Stimulated activated memory B cell treated with anti-CD40 and anti-IgM and Interleukin-4, amounts not matched to agents 10 μg/mL and 1 μg/mL and 100 μg/mL, for 72 hours (primary cell): ENCODE data around the gene G0S2.

Experiments used
- ATAC-seq: fragments of 150-1000 bp; cut with Tn5 transposase; 2 replicates; pipeline ENCODE4 v1.10.0; 2021
- H3K27ac Mint-ChIP-seq: one replicate; pipeline ENCODE4 v1.8.0; 2022; ENCODE audit warnings: mild to moderate bottlenecking, mixed read lengths
- H3K27me3 Mint-ChIP-seq: one replicate; pipeline ENCODE4 v1.8.0; 2022; ENCODE audit warnings: mixed read lengths
- H3K36me3 Mint-ChIP-seq: one replicate; pipeline ENCODE4 v1.8.0; 2022; ENCODE audit warnings: mixed read lengths
- H3K4me1 Mint-ChIP-seq: one replicate; pipeline ENCODE4 v1.8.0; 2022; ENCODE audit warnings: mixed read lengths
- H3K4me3 Mint-ChIP-seq: one replicate; pipeline ENCODE4 v1.8.0; 2022; ENCODE audit warnings: mild to moderate bottlenecking, moderate library complexity, mixed read lengths
- H3K9me3 Mint-ChIP-seq: one replicate; pipeline ENCODE4 v1.8.0; 2022; ENCODE audit warnings: mixed read lengths

Gene G0S2

GRCh38 chr1:209643285-209644020 lies 31.8 kb upstream of the G0S2 start:
- H3K9me3 Mint-ChIP-seq: no peaks in the 10 kb centered on the region
- no peak overlapping the region for H3K4me3 Mint-ChIP-seq
- H3K27ac Mint-ChIP-seq: no peak overlapping the region
- H3K27me3 Mint-ChIP-seq: peaks cover 16% of the 10 kb centered on the region
- H3K4me1 Mint-ChIP-seq: peaks cover 5% of the 10 kb centered on the region
- no peak for ATAC-seq
- no peaks in the 10 kb centered on the region for H3K36me3 Mint-ChIP-seq

- Mint-ChIP-seq H3K27me3 (peaks cover 9% of the 10 kb centered on the region), H3K27ac (no peak overlapping the region), H3K9me3 (no peaks in the 10 kb centered on the region), H3K36me3 (no peaks in the 10 kb centered on the region), H3K4me3 (no peak overlapping the region), H3K4me1 (peaks cover 5% of the 10 kb centered on the region)
- no peak for ATAC-seq
These were observed 29.4 kb upstream of the G0S2 start for GRCh38 chr1:209645574-209646452.

DNA sequence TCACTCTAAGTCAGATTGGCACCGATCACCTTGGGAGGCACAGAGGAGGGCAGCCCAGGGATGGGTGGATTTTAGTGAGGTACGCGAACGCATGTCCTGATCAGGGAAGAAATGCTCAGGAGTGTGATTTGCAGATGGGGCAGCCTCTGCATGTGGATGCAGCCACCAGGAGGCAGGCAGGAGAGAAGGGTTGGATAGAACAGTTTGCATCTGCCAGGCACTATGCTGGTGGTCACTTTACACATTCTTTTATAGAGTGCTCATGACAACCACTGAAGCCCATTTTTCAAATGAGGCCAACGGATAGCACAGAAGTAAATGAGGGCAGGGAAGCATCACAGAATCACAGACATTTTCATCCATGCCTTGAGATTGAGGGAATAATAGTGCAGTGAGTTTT lies 28.7 kb upstream of the G0S2 start:
- H3K36me3 Mint-ChIP-seq: no peaks in the 10 kb centered on the region
- H3K4me1 Mint-ChIP-seq: peaks cover 11% of the 10 kb centered on the region
- peaks cover 9% of the 10 kb centered on the region for H3K27me3 Mint-ChIP-seq
- ATAC-seq: no peak
- H3K27ac Mint-ChIP-seq: no peak overlapping the region
- H3K9me3 Mint-ChIP-seq: no peaks in the 10 kb centered on the region
- H3K4me3 Mint-ChIP-seq: no peak overlapping the region

GRCh38 chr1:209647156-209647555 lies 28.1 kb upstream of the G0S2 start:
- Mint-ChIP-seq H3K9me3 (no peaks in the 10 kb centered on the region), H3K27me3 (peaks cover 9% of the 10 kb centered on the region), H3K4me1 (peaks cover 17% of the 10 kb centered on the region), H3K4me3 (no peak overlapping the region), H3K27ac (no peak overlapping the region), H3K36me3 (no peaks in the 10 kb centered on the region)
- no peak for ATAC-seq

- H3K36me3 Mint-ChIP-seq: no peaks in the 10 kb centered on the region
- no peak overlapping the region for H3K4me3 Mint-ChIP-seq
- H3K27me3 Mint-ChIP-seq: peaks cover 9% of the 10 kb centered on the region
- H3K27ac Mint-ChIP-seq: no peak overlapping the region
- H3K9me3 Mint-ChIP-seq: no peaks in the 10 kb centered on the region
- peaks cover 18% of the 10 kb centered on the region for H3K4me1 Mint-ChIP-seq
- no peak for ATAC-seq
These were observed 26.9 kb upstream of the G0S2 start for GRCh38 chr1:209648346-209648745.

- H3K27me3 Mint-ChIP-seq: peaks cover 9% of the 10 kb centered on the region
- no peaks in the 10 kb centered on the region for H3K9me3 Mint-ChIP-seq
- H3K27ac Mint-ChIP-seq: no peak overlapping the region
- no peak for ATAC-seq
- peaks cover 24% of the 10 kb centered on the region for H3K4me1 Mint-ChIP-seq
- H3K4me3 Mint-ChIP-seq: no peak overlapping the region
- no peaks in the 10 kb centered on the region for H3K36me3 Mint-ChIP-seq
These were observed 26.1 kb upstream of the G0S2 start for GRCh38 chr1:209648931-209649776.

- peaks cover 23% of the 10 kb centered on the region for H3K4me1 Mint-ChIP-seq
- no peak overlapping the region for H3K27ac Mint-ChIP-seq
- H3K9me3 Mint-ChIP-seq: no peaks in the 10 kb centered on the region
- no peaks in the 10 kb centered on the region for H3K36me3 Mint-ChIP-seq
- no peak for ATAC-seq
- peaks cover 7% of the 10 kb centered on the region for H3K27me3 Mint-ChIP-seq
- H3K4me3 Mint-ChIP-seq: no peak overlapping the region
These were observed 24.8 kb upstream of the G0S2 start for GRCh38 chr1:209650454-209650853.

- H3K36me3 Mint-ChIP-seq: no peaks in the 10 kb centered on the region
- ATAC-seq: peak; percentile 71
These were observed 24.0 kb upstream of the G0S2 start for GRCh38 chr1:209651138-209651587.

DNA sequence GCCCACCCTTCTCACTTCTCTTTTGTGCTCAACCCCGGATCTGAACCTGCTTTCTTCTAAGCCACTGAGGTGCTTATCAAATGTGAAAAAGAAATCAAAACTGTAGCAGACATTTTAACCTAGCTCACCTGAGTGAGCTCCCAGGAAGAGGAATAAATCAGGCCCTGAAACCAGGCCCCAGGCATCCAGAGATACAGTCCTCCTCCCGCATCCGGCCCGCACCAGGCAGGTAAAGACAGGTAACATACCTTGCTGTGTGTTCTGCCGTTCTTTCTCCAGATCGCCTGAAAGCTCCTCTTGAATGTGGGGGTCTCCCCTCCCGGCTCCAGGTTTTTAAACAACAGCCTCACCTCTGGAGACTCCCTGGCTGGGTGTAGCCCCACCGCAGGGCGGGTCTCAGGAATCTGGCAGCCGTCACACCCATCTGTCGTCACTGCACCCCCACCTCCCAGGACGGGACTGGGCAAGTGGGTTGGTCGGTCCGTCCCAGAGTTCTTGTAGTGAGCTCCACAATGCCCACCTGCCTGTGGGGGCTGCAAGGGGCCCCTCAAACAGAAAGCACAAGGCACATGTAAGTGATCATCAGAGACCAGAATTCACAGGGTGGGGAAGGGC lies 23.0 kb upstream of the G0S2 start, which contains the start of gene LAMB3:
Gene LAMB3, minus strand, starts transcription at position 305 of the 615 bp plus-strand sequence. CDS start 1,481 bp downstream, outside the sequence.
- no peak within 1 kb of the TSS for H3K4me3 Mint-ChIP-seq
- ATAC-seq: no peak
- no peaks in the 10 kb centered on the region for H3K9me3 Mint-ChIP-seq
- no peak within 1 kb of the TSS for H3K27ac Mint-ChIP-seq
- no peaks in the 10 kb centered on the region for H3K36me3 Mint-ChIP-seq
- H3K4me1 Mint-ChIP-seq: peaks cover 23% of the 10 kb centered on the region
- H3K27me3 Mint-ChIP-seq: peaks cover 8% of the 10 kb centered on the region

More at GRCh38 chr1:209651138-209651587, 24.0 kb upstream of the G0S2 start:
- H3K27me3 Mint-ChIP-seq: no peaks in the 10 kb centered on the region
- H3K4me3 Mint-ChIP-seq: no peak overlapping the region
- no peaks in the 10 kb centered on the region for H3K9me3 Mint-ChIP-seq
- H3K27ac Mint-ChIP-seq: no peak overlapping the region
- H3K4me1 Mint-ChIP-seq: peaks cover 19% of the 10 kb centered on the region

- Mint-ChIP-seq H3K4me3 (no peak overlapping the region), H3K36me3 (no peaks in the 10 kb centered on the region), H3K9me3 (no peaks in the 10 kb centered on the region), H3K27me3 (peaks cover 14% of the 10 kb centered on the region), H3K27ac (no peak overlapping the region), H3K4me1 (peaks cover 25% of the 10 kb centered on the region)
- ATAC-seq: no peak
These were observed 22.3 kb upstream of the G0S2 start for GRCh38 chr1:209652873-209653401.

DNA sequence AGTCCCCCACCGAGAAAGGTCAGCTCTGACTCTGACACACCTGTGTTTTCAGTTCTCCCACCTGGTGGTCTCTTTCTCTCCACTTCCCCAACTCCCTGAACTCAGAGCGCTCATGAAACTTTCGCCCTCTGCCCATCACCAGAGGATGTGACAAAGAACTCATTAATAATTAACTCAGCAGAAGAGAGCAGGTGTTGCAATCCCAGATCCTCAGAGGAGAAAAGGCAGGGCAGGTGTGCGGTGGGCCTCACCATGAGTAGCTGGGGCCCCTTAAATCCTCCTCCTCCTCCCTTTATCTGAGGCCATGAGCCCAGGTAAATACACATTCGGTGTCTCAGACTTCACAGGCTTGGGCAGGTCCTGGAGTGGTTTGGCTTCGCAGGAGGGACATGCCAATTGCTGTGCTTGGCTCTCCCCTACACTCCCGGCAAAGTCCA lies 21.3 kb upstream of the G0S2 start:
- Mint-ChIP-seq H3K4me1 (peaks cover 25% of the 10 kb centered on the region), H3K27ac (no peak overlapping the region), H3K36me3 (no peaks in the 10 kb centered on the region), H3K4me3 (no peak overlapping the region), H3K9me3 (no peaks in the 10 kb centered on the region), H3K27me3 (peaks cover 20% of the 10 kb centered on the region)
- no peak for ATAC-seq

- Mint-ChIP-seq H3K27ac (no peak overlapping the region), H3K27me3 (peaks cover 21% of the 10 kb centered on the region), H3K36me3 (no peaks in the 10 kb centered on the region), H3K4me1 (peaks cover 35% of the 10 kb centered on the region), H3K9me3 (no peaks in the 10 kb centered on the region), H3K4me3 (no peak overlapping the region)
- ATAC-seq: no peak
These were observed 19.6 kb upstream of the G0S2 start for GRCh38 chr1:209655411-209656231.

GRCh38 chr1:209657140-209657879 lies 17.9 kb upstream of the G0S2 start:
- peaks cover 21% of the 10 kb centered on the region for H3K27me3 Mint-ChIP-seq
- H3K4me3 Mint-ChIP-seq: no peak overlapping the region
- H3K4me1 Mint-ChIP-seq: peaks cover 22% of the 10 kb centered on the region
- no peaks in the 10 kb centered on the region for H3K36me3 Mint-ChIP-seq
- ATAC-seq: peak; percentile 43
- no peaks in the 10 kb centered on the region for H3K9me3 Mint-ChIP-seq
- no peak overlapping the region for H3K27ac Mint-ChIP-seq
